Neutrophil (primary cell): ENCODE measurements around the gene PPP1R14C.

ENCODE experiments used
- H3K27ac ChIP-seq: fragments of 200-600 bp; sonication (generic); 2 replicates; pipeline ENCODE4 v1.5.1; 2016; ENCODE audit warnings: mild to moderate bottlenecking, moderate library complexity
- H3K27me3 ChIP-seq: fragments of 200-600 bp; sonication (generic); 2 replicates; pipeline ENCODE4 v1.6.0; 2016; ENCODE audit warnings: mild to moderate bottlenecking
- H3K36me3 ChIP-seq: fragments of 200-600 bp; sonication (generic); 2 replicates; pipeline ENCODE4 v1.5.1; 2017
- H3K4me1 ChIP-seq, 2 experiments: fragments of 200-600 bp in 1 of 2; sonication (generic) in 1 of 2; 1 replicate in 1 of 2; 2 replicates in 1 of 2; pipeline versions ENCODE4 v1.5.1 to v1.6.1; 2013 to 2016; ENCODE audit warnings: low read depth in 1 of 2, low read length in 1 of 2, mild to moderate bottlenecking in 1 of 2, moderate library complexity in 1 of 2; ENCODE audit not compliant: control insufficient read depth in 1 of 2, insufficient read depth in 1 of 2
- H3K4me3 ChIP-seq, 2 experiments: fragments of 200-600 bp in 1 of 2; sonication (generic) in 1 of 2; 1 replicate in 1 of 2; 2 replicates in 1 of 2; pipeline ENCODE4 v1.5.1; 2013 to 2016; ENCODE audit warnings: low read depth in 1 of 2, low read length in 1 of 2, mild to moderate bottlenecking in 1 of 2, moderate library complexity in 1 of 2
- H3K9me3 ChIP-seq: fragments of 200-600 bp; sonication (generic); 2 replicates; pipeline ENCODE4 v1.5.1; 2016
- CTCF ChIP-seq: fragments of 200-600 bp; sonication (generic); IDR thresholded peaks from 2 replicates; pipeline ENCODE4 v1.5.1; 2016; ENCODE audit warnings: antibody characterized with exemption

Gene PPP1R14C

GRCh38 chr6:150189122-150189521, 46.3 kb downstream of the PPP1R14C start:
- no peaks in the 10 kb centered on the region for H3K27me3 ChIP-seq

GRCh38 chr6:150191809-150192208, 49.0 kb downstream of the PPP1R14C start:
- Histone ChIP-seq H3K27me3 (no peaks in the 10 kb centered on the region), H3K27ac (no peak overlapping the region), H3K9me3 (no peaks in the 10 kb centered on the region), H3K4me3 (no peak overlapping the region), H3K4me1 (no peaks in the 10 kb centered on the region), H3K36me3 (no peaks in the 10 kb centered on the region)
- no peak for TF ChIP-seq CTCF

More at GRCh38 chr6:150189122-150189521, 46.3 kb downstream of the PPP1R14C start:
- H3K4me1 ChIP-seq, result no peaks in the 10 kb centered on the region
- no peaks in the 10 kb centered on the region for H3K9me3 ChIP-seq
- H3K36me3 ChIP-seq, result no peaks in the 10 kb centered on the region
- no peak overlapping the region for H3K27ac ChIP-seq
- TF ChIP-seq CTCF, result no peak
- no peak overlapping the region for H3K4me3 ChIP-seq

- Histone ChIP-seq H3K9me3 (no peaks in the 10 kb centered on the region), H3K4me1 (no peaks in the 10 kb centered on the region), H3K36me3 (no peaks in the 10 kb centered on the region), H3K4me3 (no peak overlapping the region), H3K27me3 (no peaks in the 10 kb centered on the region), H3K27ac (no peak overlapping the region)
- TF ChIP-seq CTCF, result no peak
These were observed 51.4 kb downstream of the PPP1R14C start for GRCh38 chr6:150194195-150194594.

- H3K4me1 ChIP-seq, result no peaks in the 10 kb centered on the region
- no peaks in the 10 kb centered on the region for H3K27me3 ChIP-seq
- no peak overlapping the region for H3K27ac ChIP-seq
- no peaks in the 10 kb centered on the region for H3K36me3 ChIP-seq
- no peak overlapping the region for H3K4me3 ChIP-seq
- TF ChIP-seq CTCF, result no peak
- no peaks in the 10 kb centered on the region for H3K9me3 ChIP-seq
These were observed 53.2 kb downstream of the PPP1R14C start for GRCh38 chr6:150195996-150196417.

GRCh38 chr6:150196942-150197745, 54.3 kb downstream of the PPP1R14C start:
- H3K27me3 ChIP-seq, result no peaks in the 10 kb centered on the region
- no peak overlapping the region for H3K4me3 ChIP-seq
- no peak overlapping the region for H3K27ac ChIP-seq
- no peaks in the 10 kb centered on the region for H3K36me3 ChIP-seq
- no peaks in the 10 kb centered on the region for H3K9me3 ChIP-seq
- no peak for TF ChIP-seq CTCF
- H3K4me1 ChIP-seq, result no peaks in the 10 kb centered on the region
